Measurements from ENCODE around the gene UBXN1.
A peak's percentile ranks its signal among the peaks of the same experiment; 100 is the strongest.

DNA sequence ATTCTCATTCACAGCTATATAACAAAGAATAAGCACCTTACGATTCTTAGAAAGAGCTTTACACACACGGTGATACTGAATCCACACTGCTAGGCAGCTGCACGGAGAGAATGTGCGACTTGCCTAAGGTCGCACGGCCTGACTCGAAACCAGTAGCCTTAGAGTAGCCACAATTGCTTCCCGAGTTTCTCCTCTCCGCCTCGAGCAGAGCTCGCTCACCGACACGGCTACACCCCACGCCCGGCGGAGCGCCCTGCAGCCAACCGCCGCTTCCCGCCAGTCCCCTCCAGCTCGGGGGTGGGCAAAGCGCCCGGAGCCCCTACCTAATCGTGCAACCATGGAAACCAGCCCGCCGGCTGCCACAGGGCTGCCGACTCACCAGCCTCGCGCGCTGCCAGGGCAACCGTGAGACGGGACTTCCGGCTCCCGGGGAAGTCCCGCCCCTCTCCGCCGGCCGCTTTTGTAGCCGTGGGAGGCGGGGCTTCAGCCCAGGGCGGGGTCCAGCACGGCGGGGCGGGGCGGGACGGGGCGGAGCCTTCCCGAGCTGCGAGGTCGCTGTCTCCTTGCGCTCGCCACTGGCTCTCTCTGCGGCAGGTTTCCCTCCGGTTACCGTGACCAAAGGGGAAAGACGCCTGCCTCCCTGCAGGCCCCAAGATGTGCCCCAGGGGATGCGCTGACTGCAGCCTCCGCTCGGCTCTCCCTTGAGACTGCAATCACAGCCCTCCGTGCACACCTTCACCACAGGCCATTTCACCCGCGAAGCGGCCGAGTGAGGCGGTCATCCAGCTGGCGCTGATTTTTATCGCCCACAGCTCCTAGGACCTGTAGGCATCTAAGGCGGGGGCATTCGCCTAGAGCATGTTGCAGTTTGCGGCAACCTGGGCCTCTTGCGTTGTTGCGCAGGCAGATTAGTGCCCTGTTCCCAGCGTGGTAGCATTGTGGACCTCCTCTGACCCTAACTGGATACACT is 27.3 kb upstream of the UBXN1 start:
- TF ChIP-seq POLR2AphosphoS5 (IDR thresholded peaks at IDR 0.05; ENCODE audit: low read depth, low read length) (no peak; the same call in 1 of the 2 replicates), POLR2A (IDR thresholded peaks at IDR 0.05; ENCODE audit: low read depth, low read length) (peak; percentile 66; the same call in 1 of the 2 replicates), TAF1 (IDR thresholded peaks at IDR 0.05; ENCODE audit: borderline replicate concordance, low read depth, low read length) (no peak)
